ENCODE measurements around the gene GPR149. TPM values are rescaled to one million over a fixed set of nuclear protein-coding genes. Genes with fewer than 3 reads are reported as not detected.

GPR149 gene
- total RNA-seq, 2 donors from 2014 or later: not detected

GRCh38 chr3:154316974-154317767 is 112.8 kb downstream of the GPR149 start:
- no peak overlapping the region for H3K4me3 ChIP-seq
- no peak overlapping the region for H3K27ac ChIP-seq
- no peaks in the 10 kb centered on the region for H3K9me3 ChIP-seq
- H3K4me1 ChIP-seq: peaks cover 0 to 22% of the 10 kb centered on the region in 2 donors
- TF ChIP-seq, protein P1, sequence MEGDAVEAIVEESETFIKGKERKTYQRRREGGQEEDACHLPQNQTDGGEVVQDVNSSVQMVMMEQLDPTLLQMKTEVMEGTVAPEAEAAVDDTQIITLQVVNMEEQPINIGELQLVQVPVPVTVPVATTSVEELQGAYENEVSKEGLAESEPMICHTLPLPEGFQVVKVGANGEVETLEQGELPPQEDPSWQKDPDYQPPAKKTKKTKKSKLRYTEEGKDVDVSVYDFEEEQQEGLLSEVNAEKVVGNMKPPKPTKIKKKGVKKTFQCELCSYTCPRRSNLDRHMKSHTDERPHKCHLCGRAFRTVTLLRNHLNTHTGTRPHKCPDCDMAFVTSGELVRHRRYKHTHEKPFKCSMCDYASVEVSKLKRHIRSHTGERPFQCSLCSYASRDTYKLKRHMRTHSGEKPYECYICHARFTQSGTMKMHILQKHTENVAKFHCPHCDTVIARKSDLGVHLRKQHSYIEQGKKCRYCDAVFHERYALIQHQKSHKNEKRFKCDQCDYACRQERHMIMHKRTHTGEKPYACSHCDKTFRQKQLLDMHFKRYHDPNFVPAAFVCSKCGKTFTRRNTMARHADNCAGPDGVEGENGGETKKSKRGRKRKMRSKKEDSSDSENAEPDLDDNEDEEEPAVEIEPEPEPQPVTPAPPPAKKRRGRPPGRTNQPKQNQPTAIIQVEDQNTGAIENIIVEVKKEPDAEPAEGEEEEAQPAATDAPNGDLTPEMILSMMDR (IDR thresholded peaks at IDR 0.05): no peak
- no peak for DNase-seq (ENCODE audit: low spot score)
- no peaks in the 10 kb centered on the region for H3K27me3 ChIP-seq
- H3K36me3 ChIP-seq: peaks cover 25% of the 10 kb centered on the region

DNA sequence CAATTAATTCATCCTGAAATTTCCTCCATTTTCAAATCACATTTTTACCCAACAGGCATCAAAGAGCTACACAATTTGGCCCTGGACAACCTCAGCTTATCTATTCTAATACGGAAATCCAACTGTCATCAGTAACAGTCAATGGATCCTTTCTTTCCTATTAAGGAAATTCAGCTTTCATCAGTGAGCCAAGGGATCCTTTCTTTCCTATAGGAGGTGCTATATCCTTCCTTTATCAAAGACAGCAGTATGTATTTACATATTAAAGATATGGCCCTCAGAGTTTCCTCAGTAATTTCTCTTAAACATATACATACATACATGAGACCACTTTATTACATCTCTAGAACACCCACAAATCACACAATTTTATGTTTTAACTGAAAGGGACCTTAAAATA is 115.8 kb downstream of the GPR149 start:
- no peak for DNase-seq (ENCODE audit: low spot score)
- no peak overlapping the region for H3K4me3 ChIP-seq
- no peaks in the 10 kb centered on the region for H3K9me3 ChIP-seq
- no peaks in the 10 kb centered on the region for H3K4me1 ChIP-seq
- no peaks in the 10 kb centered on the region for H3K27me3 ChIP-seq
- TF ChIP-seq, protein P1 (IDR thresholded peaks at IDR 0.05): no peak
- H3K27ac ChIP-seq: no peak overlapping the region
- H3K36me3 ChIP-seq: peaks cover 28% of the 10 kb centered on the region

DNA sequence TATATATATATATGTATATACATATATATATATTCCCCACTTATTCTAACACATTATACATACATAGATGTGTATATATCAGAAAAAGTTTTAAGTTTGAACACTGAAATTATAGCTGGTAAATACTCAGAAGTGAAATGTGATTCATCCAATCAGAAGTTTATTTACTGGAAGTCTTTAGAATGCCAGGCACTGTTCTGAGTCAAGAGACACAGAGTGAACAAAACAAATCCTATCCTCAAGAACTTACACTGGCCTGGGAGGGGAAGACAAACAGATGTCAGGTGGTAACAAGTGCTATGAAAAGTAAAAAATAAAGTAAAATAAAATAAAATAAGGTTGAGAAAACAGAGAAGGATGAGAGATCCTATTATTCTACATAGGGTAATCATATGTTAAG is 119.2 kb downstream of the GPR149 start:
- Histone ChIP-seq H3K27me3 (no peaks in the 10 kb centered on the region), H3K27ac (no peak overlapping the region), H3K4me1 (no peaks in the 10 kb centered on the region), H3K9me3 (no peaks in the 10 kb centered on the region), H3K36me3 (peaks cover 33% of the 10 kb centered on the region), H3K4me3 (no peak overlapping the region)
- TF ChIP-seq, protein P1 (IDR thresholded peaks at IDR 0.05): no peak
- DNase-seq (ENCODE audit: low spot score): no peak

- no peak overlapping the region for H3K27ac ChIP-seq
- DNase-seq (ENCODE audit: low spot score): no peak
- H3K4me1 ChIP-seq: no peaks in the 10 kb centered on the region
- H3K27me3 ChIP-seq: no peaks in the 10 kb centered on the region
- no peak overlapping the region for H3K4me3 ChIP-seq
- H3K9me3 ChIP-seq: no peaks in the 10 kb centered on the region
- TF ChIP-seq, protein P1 (IDR thresholded peaks at IDR 0.05): no peak
- peaks cover 40% of the 10 kb centered on the region for H3K36me3 ChIP-seq
Observed at GRCh38 chr3:154307363-154307762, 122.6 kb downstream of the GPR149 start.

- no peak for DNase-seq (ENCODE audit: low spot score)
- Histone ChIP-seq H3K36me3 (peaks cover 56% of the 10 kb centered on the region), H3K27ac (no peak overlapping the region), H3K9me3 (no peaks in the 10 kb centered on the region), H3K27me3 (no peaks in the 10 kb centered on the region), H3K4me3 (no peak overlapping the region), H3K4me1 (no peaks in the 10 kb centered on the region)
- TF ChIP-seq, protein P1 (IDR thresholded peaks at IDR 0.05): no peak
Observed at GRCh38 chr3:154304936-154305335, 125.1 kb downstream of the GPR149 start.

All from right atrium auricular region (tissue), 2 donors.